Measurements from ENCODE around the gene THAP11.

THAP11 gene

GRCh38 chr16:67874372-67874771 lies 32.3 kb downstream of the THAP11 start:
- DNase-seq (ENCODE audit: low read depth, low spot score): no peak
- H3K4me3 ChIP-seq (ENCODE audit: low read depth, low read length): peak overlapping the region; percentile 68
- CTCF ChIA-PET: interaction anchor here (0.9 to 4.3 kb wide), 6 partner anchors 9 to 61 kb away, joined by 3 to 67 read pairs (median 6); partner anchors contain the start of gene NRN1L
- POLR2A ChIA-PET: no interaction called here
- no peak for TF ChIP-seq CTCF (IDR thresholded peaks at IDR 0.05; ENCODE audit: insufficient read depth, low read length, missing control alignments)

GRCh38 chr16:67877064-67877463 lies 34.9 kb downstream of the THAP11 start:
- POLR2A ChIA-PET: no interaction called here
- no peak overlapping the region for H3K4me3 ChIP-seq (ENCODE audit: low read depth, low read length)
- no peak for DNase-seq (ENCODE audit: low read depth, low spot score)
- TF ChIP-seq CTCF (IDR thresholded peaks at IDR 0.05; ENCODE audit: insufficient read depth, low read length, missing control alignments): no peak
- CTCF ChIA-PET: interaction anchor here (1.0 to 4.3 kb wide), 4 partner anchors 6 to 65 kb away, joined by 3 to 67 read pairs (median 4); partner anchors contain the start of gene NRN1L

GRCh38 chr16:67878232-67878631 lies 36.1 kb downstream of the THAP11 start:
- no peak for DNase-seq (ENCODE audit: low read depth, low spot score)
- POLR2A ChIA-PET: no interaction called here
- CTCF ChIA-PET: no interaction called here
- TF ChIP-seq CTCF (IDR thresholded peaks at IDR 0.05; ENCODE audit: insufficient read depth, low read length, missing control alignments): no peak
- H3K4me3 ChIP-seq (ENCODE audit: low read depth, low read length): no peak overlapping the region

GRCh38 chr16:67878846-67879245 lies 36.7 kb downstream of the THAP11 start:
- ChIA-PET CTCF (interaction anchor here (1.2 to 1.7 kb wide), 2 partner anchors 14 to 62 kb away, joined by 4 to 5 read pairs; no protein-coding TSS in a partner anchor), POLR2A (no interaction called here)
- TF ChIP-seq CTCF (IDR thresholded peaks at IDR 0.05; ENCODE audit: insufficient read depth, low read length, missing control alignments): no peak
- H3K4me3 ChIP-seq (ENCODE audit: low read depth, low read length): no peak overlapping the region
- DNase-seq (ENCODE audit: low read depth, low spot score): no peak

- H3K4me3 ChIP-seq (ENCODE audit: low read depth, low read length): no peak overlapping the region
- ChIA-PET POLR2A (no interaction called here), CTCF (interaction anchor here (1.2 to 11.9 kb wide), 3 partner anchors 14 to 63 kb away, joined by 4 to 196 read pairs (median 5); partner anchors contain the start of genes CTRL and PSMB10)
- DNase-seq (ENCODE audit: low read depth, low spot score): no peak
- no peak for TF ChIP-seq CTCF (IDR thresholded peaks at IDR 0.05; ENCODE audit: insufficient read depth, low read length, missing control alignments)
These were observed 37.3 kb downstream of the THAP11 start for GRCh38 chr16:67879462-67879861.

- TF ChIP-seq CTCF (IDR thresholded peaks at IDR 0.05; ENCODE audit: insufficient read depth, low read length, missing control alignments): no peak
- no peak for DNase-seq (ENCODE audit: low read depth, low spot score)
- H3K4me3 ChIP-seq (ENCODE audit: low read depth, low read length): no peak overlapping the region
- POLR2A ChIA-PET: no interaction called here
- CTCF ChIA-PET: interaction anchor here (1.2 to 11.9 kb wide), 4 partner anchors 15 to 63 kb away, joined by 3 to 196 read pairs (median 4); partner anchors contain the start of genes CTRL and PSMB10
These were observed 37.8 kb downstream of the THAP11 start for GRCh38 chr16:67879936-67880335.
